Endodermal cell (in vitro differentiated cells): ENCODE data around the gene DPEP2NB. TPM values are rescaled to one million over a fixed set of nuclear protein-coding genes. Genes with fewer than 3 reads are reported as not detected.

Source experiments
- DNase-seq: peaks from one replicate; pipeline ENCODE4 v3.0.0-alpha.2; 2017
- H3K27ac ChIP-seq: 2 replicates; pipeline ENCODE4 v1.5.1; 2013; ENCODE audit warnings: mild to moderate bottlenecking, low read depth, low read length, moderate library complexity
- H3K27me3 ChIP-seq: 2 replicates; pipeline ENCODE4 v1.6.1; 2013; ENCODE audit warnings: mild to moderate bottlenecking, low read length, moderate library complexity; ENCODE audit not compliant: insufficient read depth, control insufficient read depth, poor library complexity, severe bottlenecking
- H3K36me3 ChIP-seq: 2 replicates; pipeline ENCODE4 v1.7.0; 2013; ENCODE audit warnings: mild to moderate bottlenecking, low read length, moderate library complexity; ENCODE audit not compliant: control insufficient read depth, insufficient read depth
- H3K4me1 ChIP-seq: one replicate; pipeline ENCODE4 v1.7.0; 2013; ENCODE audit warnings: low read length; ENCODE audit not compliant: control insufficient read depth, insufficient read depth
- H3K4me3 ChIP-seq: 2 replicates; pipeline ENCODE4 v1.5.1; 2013; ENCODE audit warnings: mild to moderate bottlenecking, low read length, moderate library complexity
- H3K9ac ChIP-seq: 2 replicates; pipeline ENCODE4 v1.6.1; 2013; ENCODE audit warnings: mild to moderate bottlenecking, low read length, moderate library complexity; ENCODE audit not compliant: poor library complexity, severe bottlenecking; ENCODE audit errors: extremely low read depth
- H3K9me3 ChIP-seq: 2 replicates; pipeline ENCODE4 v1.6.1; 2013; ENCODE audit warnings: mild to moderate bottlenecking, low read length, moderate library complexity; ENCODE audit not compliant: control insufficient read depth
- H3K27ac Mint-ChIP-seq: 2 replicates; pipeline ENCODE4 v1.8.0; 2020; ENCODE audit warnings: mixed read lengths
- H3K27me3 Mint-ChIP-seq: 2 replicates; pipeline ENCODE4 v1.8.0; 2021; ENCODE audit warnings: mild to moderate bottlenecking, mixed read lengths; ENCODE audit not compliant: insufficient read depth
- H3K36me3 Mint-ChIP-seq: 2 replicates; pipeline ENCODE4 v1.8.0; 2020; ENCODE audit warnings: low read depth, mixed read lengths
- H3K4me1 Mint-ChIP-seq: 2 replicates; pipeline ENCODE4 v1.8.0; 2020; ENCODE audit warnings: mixed read lengths
- H3K4me3 Mint-ChIP-seq: 2 replicates; pipeline ENCODE4 v1.8.0; 2020; ENCODE audit warnings: mild to moderate bottlenecking, moderate library complexity, mixed read lengths
- H3K9me3 Mint-ChIP-seq: 2 replicates; pipeline ENCODE4 v1.8.0; 2020; ENCODE audit warnings: mild to moderate bottlenecking, mixed read lengths
- WGBS, 2 experiments: methylation state at CpG; one replicate each; pipeline versions ENCODE4 v1.1.5 to v1.1.7; 2013; ENCODE audit warnings: missing lambda C conversion rate in 2 of 2, mixed read lengths in 1 of 2; ENCODE audit not compliant: insufficient coverage in 1 of 2, insufficient read length in 1 of 2; 5-methylcytosine and 5-hydroxymethylcytosine counted together
- total RNA-seq, 2 donors: library from RNA; stranded (reverse); fragmentation: NEBNext Ultra II Directional in 1 of 2; extraction: Animal tissue kit (Norgen Biotek cat#: 25700) in 1 of 2; gene quantifications; 2 replicates in 1 of 2; 3 replicates in 1 of 2; pipeline ENCODE4 v1.2.1, GENCODE V29; 2021
- TF ChIP-seq, protein P1 (sequence below): fragments of 200-600 bp; sonication (generic); conservative IDR thresholded peaks from 2 replicates; pipeline ENCODE4 v1.5.0; 2021; ENCODE audit warnings: antibody characterized with exemption, mild to moderate bottlenecking

DPEP2NB gene
- total RNA-seq, 2 donors from 2014 or later: not detected

DNA sequence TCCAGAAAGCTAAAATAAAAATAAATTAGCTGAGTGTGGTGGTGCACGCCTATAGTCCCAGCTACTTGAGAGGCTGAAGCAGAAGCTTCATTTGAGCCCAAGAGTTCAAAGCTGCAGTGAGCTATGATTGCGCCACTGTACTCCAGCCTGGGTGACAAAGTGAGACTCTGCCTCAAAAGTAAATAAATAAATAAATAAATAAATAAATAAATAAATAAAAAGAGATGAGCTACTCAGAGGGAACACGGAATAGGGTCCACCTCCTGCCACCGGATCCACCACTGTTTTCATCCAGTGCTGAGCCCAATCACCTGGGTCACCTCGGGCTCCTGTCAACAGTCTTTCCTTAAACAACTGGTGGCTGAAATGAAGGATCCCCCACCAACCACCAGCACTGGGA, 28.8 kb downstream of the DPEP2NB start:
- Mint-ChIP-seq H3K36me3 (no peaks in the 10 kb centered on the region), H3K27ac (no peak overlapping the region), H3K4me1 (peaks cover 3% of the 10 kb centered on the region), H3K4me3 (no peak overlapping the region), H3K9me3 (peaks cover 9% of the 10 kb centered on the region), H3K27me3 (peaks cover 21% of the 10 kb centered on the region)
- no peaks in the 10 kb centered on the region for H3K4me1 ChIP-seq
- no peak overlapping the region for H3K4me3 ChIP-seq
- DNase-seq: no peak
- no peaks in the 10 kb centered on the region for H3K9me3 ChIP-seq
- no peaks in the 10 kb centered on the region for H3K27me3 ChIP-seq
- H3K36me3 ChIP-seq: no peaks in the 10 kb centered on the region
- TF ChIP-seq, protein P1, sequence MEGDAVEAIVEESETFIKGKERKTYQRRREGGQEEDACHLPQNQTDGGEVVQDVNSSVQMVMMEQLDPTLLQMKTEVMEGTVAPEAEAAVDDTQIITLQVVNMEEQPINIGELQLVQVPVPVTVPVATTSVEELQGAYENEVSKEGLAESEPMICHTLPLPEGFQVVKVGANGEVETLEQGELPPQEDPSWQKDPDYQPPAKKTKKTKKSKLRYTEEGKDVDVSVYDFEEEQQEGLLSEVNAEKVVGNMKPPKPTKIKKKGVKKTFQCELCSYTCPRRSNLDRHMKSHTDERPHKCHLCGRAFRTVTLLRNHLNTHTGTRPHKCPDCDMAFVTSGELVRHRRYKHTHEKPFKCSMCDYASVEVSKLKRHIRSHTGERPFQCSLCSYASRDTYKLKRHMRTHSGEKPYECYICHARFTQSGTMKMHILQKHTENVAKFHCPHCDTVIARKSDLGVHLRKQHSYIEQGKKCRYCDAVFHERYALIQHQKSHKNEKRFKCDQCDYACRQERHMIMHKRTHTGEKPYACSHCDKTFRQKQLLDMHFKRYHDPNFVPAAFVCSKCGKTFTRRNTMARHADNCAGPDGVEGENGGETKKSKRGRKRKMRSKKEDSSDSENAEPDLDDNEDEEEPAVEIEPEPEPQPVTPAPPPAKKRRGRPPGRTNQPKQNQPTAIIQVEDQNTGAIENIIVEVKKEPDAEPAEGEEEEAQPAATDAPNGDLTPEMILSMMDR: no peak
- no peak overlapping the region for H3K27ac ChIP-seq
- no peak overlapping the region for H3K9ac ChIP-seq
- 88 to 93% methylated on average over 4 of the region's 5 CpGs for WGBS, 2 experiments

DNA sequence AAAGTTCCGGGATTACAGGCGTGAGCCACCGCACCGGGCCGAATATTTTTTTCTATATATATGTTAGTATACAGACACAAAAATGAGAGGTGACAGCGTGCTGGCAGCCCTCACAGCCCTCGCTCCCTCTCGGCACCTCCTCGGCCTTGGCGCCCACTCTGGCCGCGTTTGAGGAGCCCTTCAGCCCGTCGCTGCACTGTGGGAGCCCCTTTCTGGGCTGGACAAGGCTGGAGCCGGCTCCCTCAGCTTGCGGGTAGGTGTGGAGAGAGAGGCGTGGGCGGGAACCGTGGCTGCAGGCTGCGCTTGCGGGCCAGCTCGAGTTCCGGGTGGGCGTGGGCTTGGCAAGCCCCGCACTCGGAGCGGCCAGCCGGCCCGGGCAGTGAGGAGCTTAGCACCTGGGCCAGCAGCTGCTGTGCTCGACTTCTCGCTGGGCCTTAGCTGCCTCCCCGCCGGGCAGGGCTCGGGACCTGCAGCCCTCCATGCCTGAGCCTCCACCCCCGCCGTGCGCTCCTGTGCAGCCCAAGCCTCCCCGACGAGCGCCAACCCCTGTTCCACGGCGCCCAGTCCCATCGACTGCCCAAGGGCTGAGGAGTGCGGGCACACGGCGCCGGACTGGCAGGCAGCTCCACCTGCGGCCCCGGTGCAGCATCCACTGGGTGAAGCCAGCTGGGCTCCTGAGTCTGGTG, 33.6 kb downstream of the DPEP2NB start:
- peaks cover 9% of the 10 kb centered on the region for H3K27me3 ChIP-seq
- H3K36me3 ChIP-seq: no peaks in the 10 kb centered on the region
- H3K27ac Mint-ChIP-seq: no peak overlapping the region
- TF ChIP-seq, protein P1: no peak
- H3K4me3 Mint-ChIP-seq: no peak overlapping the region
- peaks cover 14% of the 10 kb centered on the region for H3K27me3 Mint-ChIP-seq
- DNase-seq: no peak
- H3K4me1 Mint-ChIP-seq: peaks cover 3% of the 10 kb centered on the region
- no peak overlapping the region for H3K9ac ChIP-seq
- H3K4me3 ChIP-seq: no peak overlapping the region
- no peak overlapping the region for H3K27ac ChIP-seq
- H3K4me1 ChIP-seq: no peaks in the 10 kb centered on the region
- no peaks in the 10 kb centered on the region for H3K36me3 Mint-ChIP-seq
- WGBS, 2 experiments: 96% methylated on average over 25 to 44 of the region's 49 CpGs
- H3K9me3 Mint-ChIP-seq: peaks cover 9% of the 10 kb centered on the region
- H3K9me3 ChIP-seq: no peaks in the 10 kb centered on the region

DNA sequence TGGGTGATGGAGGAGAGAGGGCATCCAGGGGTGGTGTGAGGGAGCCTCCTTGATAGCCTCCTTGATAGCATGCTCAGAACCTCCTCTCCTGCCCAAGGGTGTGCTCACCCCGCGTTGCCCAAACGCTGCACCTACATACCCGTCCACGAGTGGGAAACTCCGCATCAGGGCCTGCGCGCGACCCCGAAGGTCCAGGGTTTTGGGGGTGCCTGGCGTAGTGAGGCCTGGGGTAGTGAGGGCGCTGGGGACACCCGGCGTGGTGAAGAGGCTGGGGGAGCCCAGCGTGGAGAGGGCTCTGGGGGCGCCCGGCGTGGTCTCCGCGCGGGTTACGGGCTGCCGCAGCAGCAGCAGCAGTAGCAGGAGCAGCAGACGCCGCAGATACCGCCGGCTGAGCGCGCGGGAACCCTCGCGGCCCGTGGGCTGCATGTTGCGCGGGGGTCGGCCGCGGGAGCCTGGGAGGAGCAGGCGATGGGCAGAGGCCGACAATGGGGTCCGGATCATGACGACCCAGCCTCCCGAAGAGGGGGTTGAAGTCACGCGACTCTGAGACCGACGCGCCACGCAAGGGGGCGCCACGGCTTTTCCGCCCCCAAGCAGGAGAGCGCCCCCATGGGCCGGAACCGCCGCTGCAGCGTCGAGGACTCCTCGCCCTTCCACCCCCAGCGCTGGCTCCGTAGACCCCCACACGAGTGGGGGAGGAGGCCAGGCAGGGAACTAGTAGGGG, 35.6 kb downstream of the DPEP2NB start, which contains the start of gene DPEP3:
DPEP3 (minus strand) TSS at position 545 of the 724 bp plus-strand sequence; CDS start at position 426, 119 bp downstream.
- H3K9ac ChIP-seq: no peak within 1 kb of the TSS
- no peak within 1 kb of the TSS for H3K4me3 ChIP-seq
- Mint-ChIP-seq H3K4me3 (no peak within 1 kb of the TSS), H3K27ac (no peak within 1 kb of the TSS), H3K9me3 (peaks cover 9% of the 10 kb centered on the region), H3K27me3 (peaks cover 20% of the 10 kb centered on the region), H3K36me3 (no peaks in the 10 kb centered on the region), H3K4me1 (peaks cover 3% of the 10 kb centered on the region)
- peaks cover 15% of the 10 kb centered on the region for H3K27me3 ChIP-seq
- WGBS, 2 experiments: 94% methylated on average over 31 to 62 of the region's 62 CpGs
- no peak within 1 kb of the TSS for H3K27ac ChIP-seq
- H3K36me3 ChIP-seq: no peaks in the 10 kb centered on the region
- H3K9me3 ChIP-seq: no peaks in the 10 kb centered on the region
- DNase-seq: peak; percentile 83
- H3K4me1 ChIP-seq: no peaks in the 10 kb centered on the region
- TF ChIP-seq, protein P1: peak; percentile 97
